OCI-LY1 (cell line): ENCODE results near the gene LCE5A.
"Not testable (repeated sequence)": the region's sequence is repeated elsewhere in the genome, so short reads cannot be mapped to it uniquely, and the experiment has no call there.

ENCODE experiments used
- EZH2 ChIP-seq: fragments of 200-600 bp; sonication (generic), shearing (Covaris generic); IDR thresholded peaks from 2 replicates; pipeline ENCODE4 v1.8.0; 2017; ENCODE audit warnings: borderline replicate concordance, mixed run types, mild to moderate bottlenecking, antibody characterized with exemption, low read length, moderate library complexity, mixed read lengths
- TF ChIP-seq, protein P1 (sequence below): fragments of 200-600 bp; sonication (generic), shearing (Covaris generic); IDR thresholded peaks from 2 replicates; pipeline ENCODE4 v1.5.1; 2017; ENCODE audit warnings: mild to moderate bottlenecking, antibody characterized with exemption, low read length, moderate library complexity, mixed read lengths

GRCh38 chr1:152491537-152491936 lies 19.1 kb upstream of the LCE5A start:
- TF ChIP-seq, protein P1, sequence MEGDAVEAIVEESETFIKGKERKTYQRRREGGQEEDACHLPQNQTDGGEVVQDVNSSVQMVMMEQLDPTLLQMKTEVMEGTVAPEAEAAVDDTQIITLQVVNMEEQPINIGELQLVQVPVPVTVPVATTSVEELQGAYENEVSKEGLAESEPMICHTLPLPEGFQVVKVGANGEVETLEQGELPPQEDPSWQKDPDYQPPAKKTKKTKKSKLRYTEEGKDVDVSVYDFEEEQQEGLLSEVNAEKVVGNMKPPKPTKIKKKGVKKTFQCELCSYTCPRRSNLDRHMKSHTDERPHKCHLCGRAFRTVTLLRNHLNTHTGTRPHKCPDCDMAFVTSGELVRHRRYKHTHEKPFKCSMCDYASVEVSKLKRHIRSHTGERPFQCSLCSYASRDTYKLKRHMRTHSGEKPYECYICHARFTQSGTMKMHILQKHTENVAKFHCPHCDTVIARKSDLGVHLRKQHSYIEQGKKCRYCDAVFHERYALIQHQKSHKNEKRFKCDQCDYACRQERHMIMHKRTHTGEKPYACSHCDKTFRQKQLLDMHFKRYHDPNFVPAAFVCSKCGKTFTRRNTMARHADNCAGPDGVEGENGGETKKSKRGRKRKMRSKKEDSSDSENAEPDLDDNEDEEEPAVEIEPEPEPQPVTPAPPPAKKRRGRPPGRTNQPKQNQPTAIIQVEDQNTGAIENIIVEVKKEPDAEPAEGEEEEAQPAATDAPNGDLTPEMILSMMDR: not testable (repeated sequence)
- TF ChIP-seq EZH2: not testable (repeated sequence)
